Activated naive CD8-positive, alpha-beta T cell (primary cell): Measurements from ENCODE around the gene ADAMTS18.
"Not testable (repeated sequence)": the region's sequence is repeated elsewhere in the genome, so short reads cannot be mapped to it uniquely, and the experiment has no call there.

ENCODE experiments used
- H3K27ac Mint-ChIP-seq: one replicate; pipeline ENCODE4 v1.8.0; 2021; ENCODE audit warnings: mixed read lengths
- H3K27me3 Mint-ChIP-seq: one replicate; pipeline ENCODE4 v1.8.0; 2021; ENCODE audit warnings: mixed read lengths
- H3K36me3 Mint-ChIP-seq: one replicate; pipeline ENCODE4 v1.8.0; 2021; ENCODE audit warnings: mixed read lengths
- H3K4me1 Mint-ChIP-seq: one replicate; pipeline ENCODE4 v1.8.0; 2021; ENCODE audit warnings: low read depth, mixed read lengths
- H3K4me3 Mint-ChIP-seq: one replicate; pipeline ENCODE4 v1.8.0; 2021; ENCODE audit warnings: mild to moderate bottlenecking, mixed read lengths
- H3K9me3 Mint-ChIP-seq: one replicate; pipeline ENCODE4 v1.8.0; 2021; ENCODE audit warnings: low read depth, mixed read lengths

Gene ADAMTS18

DNA sequence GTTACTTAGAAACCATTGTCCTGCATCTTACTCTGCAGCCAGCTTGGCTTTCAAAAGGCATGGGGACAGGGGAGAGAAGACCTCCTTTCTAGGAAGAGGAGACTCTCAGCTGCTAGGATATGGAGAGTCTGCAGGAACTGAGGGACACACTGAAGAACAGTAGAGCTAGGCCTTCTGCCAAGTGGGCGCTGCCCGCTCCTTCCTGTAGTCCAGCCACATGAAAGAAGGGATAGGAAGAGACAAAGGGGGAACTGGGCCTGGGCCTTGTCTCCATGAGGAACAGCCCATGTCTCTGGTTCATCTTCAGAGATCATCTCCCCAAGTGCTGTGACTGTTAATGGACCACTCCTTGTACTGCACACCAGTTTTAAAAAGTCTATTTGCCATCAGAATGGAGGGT lies 157.3 kb downstream of the ADAMTS18 start:
- no peaks in the 10 kb centered on the region for H3K9me3 Mint-ChIP-seq
- H3K27me3 Mint-ChIP-seq, result peaks cover 4% of the 10 kb centered on the region
- no peak overlapping the region for H3K27ac Mint-ChIP-seq
- no peak overlapping the region for H3K4me3 Mint-ChIP-seq
- H3K4me1 Mint-ChIP-seq, result no peaks in the 10 kb centered on the region
- no peaks in the 10 kb centered on the region for H3K36me3 Mint-ChIP-seq

DNA sequence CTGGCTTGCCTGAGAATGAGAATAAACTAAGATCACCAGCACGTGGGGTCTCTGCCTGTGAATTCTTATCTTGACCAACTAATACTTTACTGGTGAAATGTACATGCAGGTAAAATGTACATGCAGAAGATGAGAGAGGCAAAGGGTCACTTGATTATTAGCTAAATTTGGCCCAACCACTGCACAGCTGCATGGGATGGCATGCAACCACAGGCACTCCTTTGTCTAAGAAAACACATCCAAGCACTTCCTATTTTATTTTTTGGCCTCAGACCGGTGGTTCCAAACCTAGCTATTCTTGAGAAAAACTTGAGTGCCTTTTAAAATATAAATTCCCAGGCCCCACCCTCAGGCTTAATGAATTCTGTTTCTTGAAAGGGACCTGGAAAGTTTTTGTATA lies 157.7 kb downstream of the ADAMTS18 start:
- Mint-ChIP-seq H3K4me3 (no peak overlapping the region), H3K9me3 (no peaks in the 10 kb centered on the region), H3K27ac (no peak overlapping the region), H3K27me3 (peaks cover 7% of the 10 kb centered on the region), H3K4me1 (no peaks in the 10 kb centered on the region), H3K36me3 (no peaks in the 10 kb centered on the region)

DNA sequence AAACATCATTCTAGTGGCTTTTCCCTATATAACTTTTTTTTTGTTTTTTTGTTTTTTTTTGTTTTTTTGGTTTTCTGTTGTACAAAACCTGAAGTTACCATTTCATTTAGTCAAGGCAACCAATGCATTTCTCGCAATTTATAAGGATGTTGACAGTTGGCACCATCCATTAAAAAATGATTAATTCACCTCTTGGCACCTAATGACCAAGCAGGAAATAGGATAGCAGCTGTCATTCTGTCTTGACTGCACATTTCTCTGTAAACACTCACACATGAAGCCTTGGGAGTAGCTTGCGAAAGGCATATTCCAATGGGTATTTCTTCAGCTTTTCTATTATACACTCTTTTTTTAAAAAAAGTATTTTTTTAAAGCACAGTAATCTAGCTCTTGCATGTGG lies 158.2 kb downstream of the ADAMTS18 start:
- no peak overlapping the region for H3K27ac Mint-ChIP-seq
- no peaks in the 10 kb centered on the region for H3K9me3 Mint-ChIP-seq
- H3K36me3 Mint-ChIP-seq, result no peaks in the 10 kb centered on the region
- H3K27me3 Mint-ChIP-seq, result peaks cover 7% of the 10 kb centered on the region
- no peaks in the 10 kb centered on the region for H3K4me1 Mint-ChIP-seq
- H3K4me3 Mint-ChIP-seq, result no peak overlapping the region

DNA sequence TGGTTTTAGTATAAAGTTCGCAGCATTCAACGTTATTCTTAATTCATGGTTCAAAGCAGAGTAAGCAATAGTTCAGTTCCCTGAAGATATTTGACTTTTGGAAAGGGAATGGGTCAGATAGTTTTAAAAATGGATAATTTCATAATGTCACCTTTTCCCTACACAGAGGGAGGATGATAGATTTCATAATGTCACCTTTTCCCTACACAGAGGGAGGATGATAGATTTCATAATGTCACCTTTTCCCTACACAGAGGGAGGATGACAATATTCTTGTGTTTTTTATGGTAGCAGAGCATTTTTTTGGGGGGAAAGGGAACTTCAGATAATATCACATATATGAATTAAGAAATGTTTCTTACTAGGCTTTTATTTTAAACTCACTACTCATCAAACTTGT lies 159.5 kb downstream of the ADAMTS18 start:
- H3K27ac Mint-ChIP-seq, H3K4me1 Mint-ChIP-seq, H3K4me3 Mint-ChIP-seq, H3K9me3 Mint-ChIP-seq, H3K27me3 Mint-ChIP-seq, H3K36me3 Mint-ChIP-seq: not testable (repeated sequence)

DNA sequence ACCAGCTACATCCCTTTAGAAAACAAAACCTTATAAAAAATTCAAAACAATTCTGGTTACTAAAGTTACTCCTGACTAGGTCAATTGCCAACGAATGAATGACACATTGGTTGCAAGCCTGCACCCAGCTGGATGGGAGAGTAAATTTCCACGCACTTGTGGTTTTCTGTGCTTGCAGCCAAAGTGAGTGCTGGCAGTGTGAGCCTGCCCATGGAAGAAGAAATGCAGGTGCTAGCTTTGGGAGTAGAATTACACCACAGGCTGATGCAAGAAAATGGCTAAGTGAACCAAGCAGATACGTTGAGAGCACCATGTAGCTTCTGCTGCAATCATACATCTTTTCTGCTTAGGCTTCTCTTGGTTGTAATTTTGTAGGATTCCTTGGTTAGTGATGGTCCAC lies 161.0 kb downstream of the ADAMTS18 start:
- Mint-ChIP-seq H3K27ac (no peak overlapping the region), H3K36me3 (no peaks in the 10 kb centered on the region), H3K9me3 (no peaks in the 10 kb centered on the region), H3K4me1 (no peaks in the 10 kb centered on the region), H3K4me3 (no peak overlapping the region), H3K27me3 (peaks cover 11% of the 10 kb centered on the region)

DNA sequence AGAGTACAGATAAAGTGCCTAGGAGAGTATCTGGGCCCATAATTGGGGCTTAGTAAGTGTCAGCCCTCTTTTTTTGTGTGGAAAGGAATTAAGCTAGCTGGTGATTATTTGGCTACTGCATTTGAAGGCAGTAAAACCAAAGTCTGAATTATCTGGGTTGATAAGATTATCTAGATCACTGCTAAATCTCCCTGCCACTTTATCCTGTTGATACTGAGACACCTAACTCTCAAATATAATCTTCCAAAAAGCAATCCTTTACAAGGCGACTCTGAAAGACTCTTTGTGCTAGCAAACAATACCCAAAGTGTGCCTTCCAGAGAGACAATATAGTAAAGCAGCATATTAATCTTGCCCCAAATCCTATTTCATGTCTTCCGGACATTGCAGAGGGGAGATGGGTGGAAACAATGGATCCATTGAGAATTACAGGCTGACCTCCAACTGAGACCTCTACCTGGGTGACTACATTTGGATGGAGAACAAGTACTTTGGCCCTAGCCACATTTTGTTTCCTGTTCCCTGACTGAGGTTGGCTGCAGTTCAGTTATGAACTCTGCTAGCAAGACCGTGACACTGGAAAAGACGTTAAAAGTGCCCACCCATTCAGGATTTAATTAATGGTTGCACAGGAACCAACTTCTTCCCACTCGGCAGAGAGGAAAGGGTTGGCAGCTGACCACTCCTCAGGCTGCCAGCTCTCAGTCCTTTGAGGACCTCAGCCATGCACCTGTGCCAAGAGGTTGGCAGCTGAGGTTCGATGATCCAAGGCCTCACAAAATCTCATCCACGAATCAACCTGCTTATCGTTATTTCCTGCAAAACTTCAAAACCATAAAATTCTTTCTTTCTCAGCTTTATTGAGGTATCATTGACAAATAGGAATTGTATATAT lies 163.1 kb downstream of the ADAMTS18 start:
- no peaks in the 10 kb centered on the region for H3K9me3 Mint-ChIP-seq
- H3K4me1 Mint-ChIP-seq, result no peaks in the 10 kb centered on the region
- H3K27me3 Mint-ChIP-seq, result peaks cover 23% of the 10 kb centered on the region
- H3K27ac Mint-ChIP-seq, result no peak overlapping the region
- H3K4me3 Mint-ChIP-seq, result no peak overlapping the region
- H3K36me3 Mint-ChIP-seq, result no peaks in the 10 kb centered on the region

DNA sequence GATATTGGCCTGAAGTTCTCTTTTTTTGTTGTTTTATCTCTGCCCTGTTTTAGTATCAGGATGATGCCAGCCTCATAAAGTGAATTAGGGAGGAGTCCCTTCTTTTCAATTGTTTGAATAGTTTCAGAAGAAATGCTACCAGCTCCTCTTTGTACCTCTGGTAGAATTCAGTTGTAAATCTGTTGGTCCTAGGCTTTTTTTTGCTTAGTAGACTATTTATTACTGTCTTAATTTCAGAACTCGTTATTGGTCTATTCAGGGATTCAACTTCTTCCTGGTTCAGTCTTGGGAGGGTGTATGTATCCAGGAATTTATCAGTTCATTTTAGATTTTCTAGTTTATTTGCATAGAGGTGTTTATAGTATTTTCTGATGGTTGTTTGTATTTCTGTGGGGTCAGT lies 168.6 kb downstream of the ADAMTS18 start:
- not testable (repeated sequence) for H3K4me1 Mint-ChIP-seq, H3K9me3 Mint-ChIP-seq, H3K4me3 Mint-ChIP-seq, H3K36me3 Mint-ChIP-seq, H3K27ac Mint-ChIP-seq
- H3K27me3 Mint-ChIP-seq, result peaks cover 33% of the 10 kb centered on the region

DNA sequence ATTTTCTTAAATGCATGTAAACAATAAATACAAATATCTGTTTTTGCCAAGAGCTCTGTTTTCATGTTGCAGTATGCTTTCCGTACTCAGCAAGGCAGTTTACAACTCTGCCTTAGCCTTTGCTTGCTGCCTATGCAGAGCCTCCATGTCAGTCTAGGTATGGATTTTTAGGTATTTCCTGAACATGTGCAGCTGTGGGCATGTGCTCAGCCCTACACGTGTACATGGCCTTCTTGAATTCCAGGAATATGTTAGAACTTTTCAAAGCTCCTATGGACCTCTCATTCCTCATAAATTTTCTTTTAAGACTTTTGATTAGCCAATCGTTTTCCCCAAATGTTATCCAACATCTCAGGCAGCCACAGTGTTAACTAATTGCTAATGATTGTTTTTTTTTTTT lies 171.9 kb downstream of the ADAMTS18 start:
- H3K4me3 Mint-ChIP-seq, result no peak overlapping the region
- H3K27ac Mint-ChIP-seq, result no peak overlapping the region
- H3K4me1 Mint-ChIP-seq, result no peaks in the 10 kb centered on the region
- H3K36me3 Mint-ChIP-seq, result no peaks in the 10 kb centered on the region
- peaks cover 23% of the 10 kb centered on the region for H3K27me3 Mint-ChIP-seq
- H3K9me3 Mint-ChIP-seq, result peaks cover 4% of the 10 kb centered on the region

DNA sequence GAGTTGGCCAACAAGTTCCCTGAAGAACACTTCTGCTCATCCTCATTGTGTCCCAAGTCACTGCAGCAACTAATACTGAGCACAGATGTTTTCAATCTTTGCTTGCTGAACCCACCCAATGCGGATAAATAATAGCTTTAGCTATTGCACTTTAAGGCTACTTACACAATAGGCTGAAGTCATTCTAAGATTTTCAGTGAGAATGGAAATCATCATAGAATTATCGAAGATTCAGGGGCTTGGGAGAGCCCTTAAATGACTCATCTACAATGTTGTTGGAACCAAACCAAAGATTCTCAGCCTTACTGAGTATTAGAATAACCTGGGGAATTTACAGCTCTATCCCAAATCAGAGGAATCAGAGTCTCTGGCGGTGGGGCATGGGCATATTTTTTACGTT lies 184.4 kb downstream of the ADAMTS18 start:
- H3K36me3 Mint-ChIP-seq, result no peaks in the 10 kb centered on the region
- H3K27ac Mint-ChIP-seq, result no peak overlapping the region
- H3K27me3 Mint-ChIP-seq, result peaks cover 4% of the 10 kb centered on the region
- H3K4me1 Mint-ChIP-seq, result no peaks in the 10 kb centered on the region
- H3K4me3 Mint-ChIP-seq, result no peak overlapping the region
- no peaks in the 10 kb centered on the region for H3K9me3 Mint-ChIP-seq

DNA sequence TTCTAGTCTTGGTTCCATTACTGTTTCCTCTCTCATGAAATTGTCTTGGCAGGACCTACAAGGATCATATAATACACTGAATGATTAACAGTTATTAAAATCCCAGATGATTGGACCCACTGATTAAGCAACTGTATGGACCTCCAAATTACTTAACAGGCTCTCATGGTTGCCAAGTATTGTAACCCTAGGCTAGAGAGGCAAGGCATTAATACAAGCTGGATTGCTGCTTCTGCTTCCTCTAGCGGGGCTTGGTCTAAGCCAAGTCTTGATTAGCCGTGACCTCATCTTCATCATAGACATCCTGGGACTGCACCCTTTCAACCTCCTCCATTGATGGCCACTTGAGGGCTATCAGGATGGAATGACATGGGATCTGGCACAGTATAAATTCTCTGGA lies 188.7 kb downstream of the ADAMTS18 start:
- no peaks in the 10 kb centered on the region for H3K4me1 Mint-ChIP-seq
- H3K9me3 Mint-ChIP-seq, result no peaks in the 10 kb centered on the region
- H3K4me3 Mint-ChIP-seq, result no peak overlapping the region
- H3K27ac Mint-ChIP-seq, result no peak overlapping the region
- H3K36me3 Mint-ChIP-seq, result no peaks in the 10 kb centered on the region
- H3K27me3 Mint-ChIP-seq, result no peaks in the 10 kb centered on the region

DNA sequence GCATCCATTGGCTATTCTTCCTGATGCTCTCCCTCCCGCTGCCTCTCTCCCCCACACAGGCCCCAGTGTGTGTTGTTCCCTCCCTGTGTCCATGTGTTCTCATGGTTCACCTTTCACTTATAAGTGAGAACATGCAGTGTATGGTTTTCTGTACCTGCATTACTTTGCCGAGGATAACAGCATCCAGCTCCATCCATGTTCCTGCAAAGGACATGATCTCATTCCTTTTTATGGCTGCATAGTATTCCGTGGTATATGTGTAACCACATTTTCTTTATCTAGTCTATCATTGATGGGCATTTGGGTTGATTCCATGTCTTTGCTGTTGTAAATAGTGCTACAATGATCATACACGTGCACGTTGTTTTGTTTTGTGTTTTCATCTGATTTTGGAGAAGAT lies 192.4 kb downstream of the ADAMTS18 start:
- not testable (repeated sequence) for H3K4me1 Mint-ChIP-seq

DNA sequence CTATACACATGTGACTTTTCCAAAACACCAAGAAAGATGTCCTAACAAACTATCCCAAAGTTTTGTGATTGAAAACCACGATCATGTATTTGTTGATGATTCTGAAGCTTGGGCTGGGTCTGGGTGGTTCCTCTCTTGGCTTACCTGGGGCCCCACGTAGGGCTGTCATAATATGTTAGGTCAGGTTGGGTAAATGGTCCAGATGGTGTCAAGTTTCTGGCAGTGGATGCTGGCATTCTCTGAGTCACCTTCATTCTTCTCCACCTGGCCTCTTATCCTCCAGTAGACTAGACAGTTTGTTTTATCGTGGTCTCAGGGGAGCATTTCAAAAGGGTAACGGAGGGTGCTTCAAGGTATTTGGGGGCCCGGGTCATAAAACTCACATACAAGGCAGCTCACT lies 196.2 kb downstream of the ADAMTS18 start:
- Mint-ChIP-seq H3K36me3 (no peaks in the 10 kb centered on the region), H3K27ac (no peak overlapping the region), H3K4me1 (peaks cover 3% of the 10 kb centered on the region), H3K27me3 (peaks cover 3% of the 10 kb centered on the region), H3K9me3 (no peaks in the 10 kb centered on the region), H3K4me3 (no peak overlapping the region)

More for the DNA sequence above, 192.4 kb downstream of the ADAMTS18 start:
- H3K27me3 Mint-ChIP-seq, H3K4me3 Mint-ChIP-seq, H3K27ac Mint-ChIP-seq, H3K9me3 Mint-ChIP-seq, H3K36me3 Mint-ChIP-seq: not testable (repeated sequence)

DNA sequence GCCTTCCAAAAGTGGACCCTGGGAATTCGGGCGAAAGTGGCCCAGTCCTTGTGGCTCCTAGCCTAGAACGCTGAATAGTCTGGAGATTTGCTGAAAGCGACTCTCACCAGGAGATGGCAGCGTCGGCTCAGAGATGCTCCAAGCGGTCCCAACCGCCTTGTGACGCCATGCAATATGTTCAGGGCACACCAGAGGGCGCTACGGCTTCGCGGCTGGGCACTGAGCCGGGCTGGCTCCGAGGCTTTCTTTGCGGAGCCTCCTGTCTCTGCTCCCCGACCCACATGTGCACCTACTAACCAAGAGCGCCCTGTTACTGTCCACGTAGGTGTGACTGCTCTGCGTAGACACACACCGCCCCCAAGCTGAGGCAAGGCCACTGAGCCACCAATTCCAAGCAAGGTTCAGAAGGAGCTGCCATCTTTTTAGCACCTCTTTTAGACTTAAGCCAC lies 198.7 kb downstream of the ADAMTS18 start:
- Mint-ChIP-seq H3K27ac (no peak overlapping the region), H3K9me3 (no peaks in the 10 kb centered on the region), H3K27me3 (peaks cover 3% of the 10 kb centered on the region), H3K4me1 (peaks cover 3% of the 10 kb centered on the region), H3K4me3 (peak overlapping the region; percentile 42), H3K36me3 (no peaks in the 10 kb centered on the region)

DNA sequence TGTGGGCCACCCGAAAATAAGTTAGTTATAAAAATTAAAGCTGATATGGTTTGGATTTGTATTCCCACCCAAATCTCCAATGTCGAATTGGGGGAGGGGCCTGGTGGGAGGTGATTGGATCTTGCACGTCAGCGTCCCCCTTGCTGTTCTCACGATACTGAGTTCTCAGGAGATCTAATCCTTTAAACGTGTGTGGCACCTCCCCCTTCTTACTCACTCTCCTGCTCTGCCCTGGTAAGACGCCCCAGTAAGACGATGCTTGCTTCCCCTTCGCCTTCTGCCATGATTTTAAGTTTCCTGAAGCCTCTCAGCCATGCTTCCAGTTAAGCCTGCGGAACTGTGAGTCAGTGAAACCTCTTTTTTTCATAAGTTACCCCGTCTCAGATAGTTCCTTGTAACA lies 200.2 kb downstream of the ADAMTS18 start:
- Mint-ChIP-seq H3K4me1 (peaks cover 3% of the 10 kb centered on the region), H3K36me3 (no peaks in the 10 kb centered on the region), H3K27me3 (peaks cover 6% of the 10 kb centered on the region), H3K9me3 (no peaks in the 10 kb centered on the region), H3K27ac (no peak overlapping the region), H3K4me3 (no peak overlapping the region)

DNA sequence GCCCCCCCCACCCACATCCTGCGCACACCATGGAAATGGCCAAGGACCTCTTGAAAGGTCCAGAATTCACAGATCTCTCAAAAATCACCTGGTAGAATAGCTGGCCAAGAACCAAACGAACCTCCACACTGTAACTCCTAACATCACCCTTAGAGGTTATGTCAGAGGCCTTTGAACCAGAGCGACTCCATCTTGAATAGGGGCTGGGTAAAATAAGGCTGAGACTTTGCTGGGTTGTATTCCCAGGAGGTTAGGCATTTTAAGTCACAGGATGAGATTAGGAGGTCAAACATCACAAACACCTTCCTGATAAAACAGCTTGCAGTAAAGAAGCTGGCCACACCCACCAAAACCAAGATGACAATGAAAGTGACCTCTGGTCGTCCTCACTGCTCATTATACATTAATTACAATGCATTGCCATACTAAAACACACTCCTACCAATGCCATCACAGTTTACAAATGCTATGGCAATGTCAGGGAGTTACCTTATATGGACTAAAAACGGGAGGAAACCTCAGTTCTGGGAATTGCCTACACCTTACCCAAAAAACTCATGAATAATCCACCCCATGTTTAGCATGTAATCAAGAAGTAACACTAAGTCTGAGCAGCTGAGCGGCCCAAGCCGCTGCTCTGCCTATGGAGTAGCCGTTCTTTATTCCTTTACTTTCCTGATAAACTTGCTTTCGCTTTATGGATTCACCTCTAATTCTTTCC lies 200.9 kb downstream of the ADAMTS18 start:
- peaks cover 3% of the 10 kb centered on the region for H3K4me1 Mint-ChIP-seq
- H3K27ac Mint-ChIP-seq, result no peak overlapping the region
- H3K27me3 Mint-ChIP-seq, result peaks cover 7% of the 10 kb centered on the region
- H3K36me3 Mint-ChIP-seq, result no peaks in the 10 kb centered on the region
- H3K9me3 Mint-ChIP-seq, result no peaks in the 10 kb centered on the region
- no peak overlapping the region for H3K4me3 Mint-ChIP-seq
